GM12864 (cell line): ENCODE results near the gene SYT15.

ENCODE experiments used
- DNase-seq: peaks from one replicate; pipeline ENCODE4 v3.0.0-alpha.2; 2011; ENCODE audit warnings: low read depth
- H3K4me3 ChIP-seq: 2 replicates; pipeline ENCODE4 v1.5.1; 2011; ENCODE audit warnings: mild to moderate bottlenecking, low read depth, low read length, control low read depth
- TF ChIP-seq, protein P1 (sequence below): IDR thresholded peaks from 2 replicates; pipeline ENCODE4 v1.5.1; 2011; ENCODE audit warnings: low read depth, mild to moderate bottlenecking, moderate library complexity, low read length, control low read depth, inconsistent platforms; ENCODE audit errors: missing control alignments

Gene SYT15

DNA sequence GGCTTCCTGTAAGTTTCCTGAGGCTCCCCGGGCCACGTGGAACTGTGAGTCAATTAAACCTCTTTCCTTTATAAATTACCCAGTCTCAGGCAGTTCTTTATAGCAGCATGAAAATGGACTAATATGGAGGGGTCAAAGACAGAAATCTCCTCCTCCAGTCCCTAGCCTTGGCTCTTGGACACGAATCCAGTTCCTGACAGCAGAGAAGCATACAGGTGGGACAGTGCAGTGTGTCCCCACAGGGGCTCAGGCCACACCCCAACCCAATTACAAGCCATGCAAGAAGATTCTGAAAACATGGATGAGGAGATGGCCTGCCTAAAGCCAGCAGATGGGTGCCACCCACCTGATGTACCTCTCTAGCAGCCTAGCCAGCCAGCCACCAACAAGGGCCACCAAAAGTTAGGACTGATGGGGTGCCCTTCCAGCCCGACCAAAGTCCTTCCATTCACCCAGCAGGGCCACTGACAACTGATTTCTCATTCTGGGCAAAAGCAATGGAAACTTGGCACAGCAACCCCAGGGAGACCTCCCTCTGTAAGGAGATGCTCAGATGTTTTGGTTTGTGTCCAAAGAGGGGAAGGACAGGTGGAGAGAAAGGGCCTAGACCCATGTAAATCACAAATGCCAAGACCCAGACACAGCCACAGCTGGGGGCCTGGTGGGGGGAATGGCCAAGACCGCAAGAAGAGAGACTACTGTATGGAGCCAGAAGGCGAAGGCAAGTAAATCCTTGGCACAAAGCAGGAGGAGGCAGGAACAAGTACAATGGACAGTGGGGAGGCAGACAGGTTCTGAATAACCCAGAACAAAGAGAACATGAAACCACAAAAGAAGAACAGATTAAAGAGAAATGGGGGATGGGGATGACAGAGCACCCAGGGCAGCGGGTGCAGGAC, 36.1 kb upstream of the SYT15 start:
- TF ChIP-seq, protein P1, sequence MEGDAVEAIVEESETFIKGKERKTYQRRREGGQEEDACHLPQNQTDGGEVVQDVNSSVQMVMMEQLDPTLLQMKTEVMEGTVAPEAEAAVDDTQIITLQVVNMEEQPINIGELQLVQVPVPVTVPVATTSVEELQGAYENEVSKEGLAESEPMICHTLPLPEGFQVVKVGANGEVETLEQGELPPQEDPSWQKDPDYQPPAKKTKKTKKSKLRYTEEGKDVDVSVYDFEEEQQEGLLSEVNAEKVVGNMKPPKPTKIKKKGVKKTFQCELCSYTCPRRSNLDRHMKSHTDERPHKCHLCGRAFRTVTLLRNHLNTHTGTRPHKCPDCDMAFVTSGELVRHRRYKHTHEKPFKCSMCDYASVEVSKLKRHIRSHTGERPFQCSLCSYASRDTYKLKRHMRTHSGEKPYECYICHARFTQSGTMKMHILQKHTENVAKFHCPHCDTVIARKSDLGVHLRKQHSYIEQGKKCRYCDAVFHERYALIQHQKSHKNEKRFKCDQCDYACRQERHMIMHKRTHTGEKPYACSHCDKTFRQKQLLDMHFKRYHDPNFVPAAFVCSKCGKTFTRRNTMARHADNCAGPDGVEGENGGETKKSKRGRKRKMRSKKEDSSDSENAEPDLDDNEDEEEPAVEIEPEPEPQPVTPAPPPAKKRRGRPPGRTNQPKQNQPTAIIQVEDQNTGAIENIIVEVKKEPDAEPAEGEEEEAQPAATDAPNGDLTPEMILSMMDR, result no peak
- H3K4me3 ChIP-seq, result no peak overlapping the region
- DNase-seq, result no peak

GRCh38 chr10:46543466-46544377, 35.2 kb upstream of the SYT15 start:
- no peak overlapping the region for H3K4me3 ChIP-seq
- TF ChIP-seq, protein P1, result no peak
- no peak for DNase-seq

- DNase-seq, result no peak
- TF ChIP-seq, protein P1, result peak; percentile 58
- H3K4me3 ChIP-seq, result no peak overlapping the region
Observed at GRCh38 chr10:46544989-46545791, 33.7 kb upstream of the SYT15 start.

- TF ChIP-seq, protein P1, result no peak
- H3K4me3 ChIP-seq, result no peak overlapping the region
- no peak for DNase-seq
Observed at GRCh38 chr10:46545861-46546590, 32.9 kb upstream of the SYT15 start.

DNA sequence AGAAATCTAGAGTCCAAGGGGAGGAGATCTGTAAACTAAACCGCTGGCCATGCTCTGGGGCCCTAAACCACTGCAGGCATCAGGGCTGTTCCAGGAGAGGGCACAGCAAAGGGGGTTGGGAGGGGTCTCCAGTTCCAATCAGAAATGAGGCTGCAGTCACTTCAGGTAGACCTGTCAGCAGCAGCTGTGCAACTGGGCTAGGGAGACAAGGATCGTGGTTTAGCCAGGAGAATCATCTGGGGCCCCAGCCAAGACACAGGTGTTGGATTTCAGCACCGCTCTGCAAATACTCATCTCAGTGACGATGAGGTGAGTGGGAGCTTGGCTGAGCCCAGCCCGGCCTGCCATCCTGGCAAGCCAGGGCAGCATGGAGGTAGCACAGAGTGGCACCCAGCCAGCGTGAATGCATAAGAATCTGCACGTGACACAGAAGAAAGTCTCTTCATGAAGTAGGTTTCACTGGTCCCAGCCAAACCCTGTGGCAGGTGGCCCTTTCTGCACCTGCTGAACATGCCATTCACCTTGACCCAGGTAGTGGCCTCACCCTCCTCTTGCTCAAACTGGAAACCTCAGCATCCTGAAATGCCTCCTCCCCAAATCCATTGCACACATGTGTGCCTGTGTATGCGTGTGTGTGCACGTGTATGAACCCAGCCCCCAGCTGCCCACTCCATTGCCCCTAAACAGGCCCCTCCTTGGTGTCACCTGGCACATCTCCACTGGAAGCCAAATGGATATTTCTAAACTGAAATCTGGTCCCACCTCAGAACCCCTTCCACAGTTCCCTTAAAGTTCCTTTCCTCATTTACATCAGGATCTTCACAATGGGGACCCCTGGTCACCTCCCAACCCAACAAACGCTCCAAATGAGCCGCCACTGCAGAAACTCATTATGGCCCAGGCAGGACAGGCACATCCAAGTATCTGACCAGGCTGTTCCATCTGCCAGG, 32.1 kb upstream of the SYT15 start:
- TF ChIP-seq, protein P1, result no peak
- DNase-seq, result no peak
- H3K4me3 ChIP-seq, result no peak overlapping the region
